GM18873 (cell line): ENCODE results near the gene GTF2IRD2.
"Not testable (repeated sequence)": the region's sequence is repeated elsewhere in the genome, so short reads cannot be mapped to it uniquely, and the experiment has no call there.

Experiments
- ATAC-seq: cut with Tn5 transposase; IDR thresholded peaks from one replicate; pipeline ENCODE4 v1.9.1; 2021; ENCODE audit warnings: mild to moderate bottlenecking, moderate library complexity, moderate number of reproducible peaks; ENCODE audit not compliant: unreplicated experiment, low FRiP score

Gene GTF2IRD2

DNA sequence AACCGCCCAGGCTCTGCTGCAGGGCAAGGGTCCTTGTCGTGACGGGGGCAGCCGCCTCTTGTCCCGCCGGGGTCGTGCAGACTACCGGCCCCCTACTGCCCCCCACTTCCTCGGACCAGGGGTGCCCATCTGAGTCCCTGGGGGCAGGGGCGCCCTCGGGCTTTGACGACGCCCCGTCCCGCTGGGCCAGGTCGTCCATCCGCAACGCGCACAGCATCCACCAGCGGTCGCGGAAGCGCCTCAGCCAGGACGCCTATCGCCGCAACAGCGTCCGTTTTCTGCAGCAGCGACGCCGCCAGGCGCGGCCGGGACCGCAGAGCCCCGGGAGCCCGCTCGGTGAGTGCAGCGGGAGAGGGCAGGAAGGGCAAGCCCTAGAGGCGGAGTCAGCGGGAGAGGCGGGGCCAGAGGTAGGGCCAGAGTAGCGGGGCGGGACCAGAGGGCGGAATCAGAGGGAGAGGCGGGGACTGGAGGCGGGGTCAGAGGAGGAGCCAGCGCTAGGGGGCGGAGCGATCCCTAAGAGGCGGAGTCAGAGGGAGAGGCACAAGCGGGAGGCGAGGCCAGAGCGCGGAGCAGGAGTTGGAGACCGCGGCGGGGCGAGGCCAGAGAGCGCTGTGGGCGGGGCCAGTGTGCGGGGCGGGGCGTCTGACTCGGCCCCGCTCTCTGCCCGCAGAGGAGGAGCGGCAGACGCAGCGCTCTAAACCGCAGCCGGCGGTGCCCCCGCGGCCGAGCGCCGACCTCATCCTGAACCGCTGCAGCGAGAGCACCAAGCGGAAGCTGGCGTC is 62.8 kb downstream of the GTF2IRD2 start:
- peak; percentile 80 for ATAC-seq

DNA sequence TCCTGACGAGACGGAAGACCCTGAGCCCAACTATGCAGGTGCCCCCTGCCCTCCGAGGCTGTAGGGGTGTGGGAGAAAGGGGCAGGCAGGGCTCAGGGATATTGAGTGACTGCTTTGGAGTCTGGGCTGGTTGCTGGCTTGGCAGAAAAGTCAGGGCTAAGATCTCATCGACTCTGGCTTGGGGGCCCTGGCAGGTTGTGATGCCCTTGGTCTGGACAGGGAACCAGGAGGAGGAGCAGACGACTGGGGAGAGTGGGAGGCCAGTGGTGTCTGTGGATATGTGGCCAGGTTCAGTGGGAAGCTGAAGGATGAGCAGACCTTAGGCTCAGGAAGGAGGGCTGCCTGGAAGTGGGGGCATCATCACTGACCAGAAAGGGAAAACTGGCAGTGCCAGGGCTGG is 67.8 kb downstream of the GTF2IRD2 start:
- not testable (repeated sequence) for ATAC-seq

DNA sequence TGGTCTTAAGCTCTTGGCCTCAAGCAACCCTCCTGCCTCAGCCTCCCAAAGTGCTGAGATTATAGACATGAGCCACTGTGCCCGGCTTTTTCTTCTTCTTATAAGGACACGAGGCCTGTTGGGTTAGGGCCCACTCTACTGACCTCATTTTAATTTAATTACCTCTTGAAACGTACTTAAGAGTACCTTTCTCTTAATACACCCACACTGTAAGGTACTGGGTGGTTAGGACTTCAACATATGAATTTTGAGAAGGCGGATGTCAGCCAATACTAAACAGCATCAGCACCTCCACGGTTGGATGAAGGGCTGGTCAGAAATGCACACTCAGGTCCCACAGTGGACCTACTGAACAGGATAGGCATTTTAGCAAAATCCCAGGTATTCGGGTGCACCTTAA is 69.7 kb downstream of the GTF2IRD2 start:
- ATAC-seq: not testable (repeated sequence)

DNA sequence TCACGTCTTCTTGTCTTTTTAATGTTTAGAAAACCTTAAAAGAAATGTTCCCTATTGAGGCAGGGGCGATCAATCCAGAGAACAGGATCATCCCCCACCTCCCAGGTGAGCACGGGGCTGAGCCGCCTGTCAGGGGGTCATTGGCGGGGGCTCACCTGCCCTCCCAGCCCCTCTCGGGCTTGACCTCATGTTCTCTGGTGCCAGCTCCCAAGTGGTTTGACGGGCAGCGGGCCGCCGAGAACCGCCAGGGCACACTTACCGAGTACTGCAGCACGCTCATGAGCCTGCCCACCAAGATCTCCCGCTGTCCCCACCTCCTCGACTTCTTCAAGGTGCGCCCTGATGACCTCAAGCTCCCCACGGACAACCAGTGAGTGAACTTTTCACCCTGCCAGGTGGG is 72.4 kb downstream of the GTF2IRD2 start:
- ATAC-seq: not testable (repeated sequence)

DNA sequence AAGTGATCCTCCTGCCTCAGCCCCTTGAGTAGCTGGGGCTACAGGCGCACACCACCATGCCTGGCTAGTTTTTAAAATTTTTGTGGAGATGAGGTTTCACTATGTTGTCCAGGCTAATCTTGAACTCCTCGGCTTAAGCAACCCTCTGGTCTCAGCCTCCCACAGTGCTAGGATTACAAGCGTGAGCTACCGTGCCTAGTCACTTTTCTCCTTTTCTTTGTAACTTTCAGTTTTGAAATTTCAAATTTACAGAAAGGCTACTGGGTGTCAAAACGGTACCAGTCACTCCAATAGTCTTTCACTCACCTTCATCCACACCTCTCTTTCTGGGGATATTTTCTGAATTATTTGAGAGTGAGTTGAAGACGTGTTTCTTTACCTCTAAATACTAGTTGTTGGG is 76.3 kb downstream of the GTF2IRD2 start:
- ATAC-seq: not testable (repeated sequence)

DNA sequence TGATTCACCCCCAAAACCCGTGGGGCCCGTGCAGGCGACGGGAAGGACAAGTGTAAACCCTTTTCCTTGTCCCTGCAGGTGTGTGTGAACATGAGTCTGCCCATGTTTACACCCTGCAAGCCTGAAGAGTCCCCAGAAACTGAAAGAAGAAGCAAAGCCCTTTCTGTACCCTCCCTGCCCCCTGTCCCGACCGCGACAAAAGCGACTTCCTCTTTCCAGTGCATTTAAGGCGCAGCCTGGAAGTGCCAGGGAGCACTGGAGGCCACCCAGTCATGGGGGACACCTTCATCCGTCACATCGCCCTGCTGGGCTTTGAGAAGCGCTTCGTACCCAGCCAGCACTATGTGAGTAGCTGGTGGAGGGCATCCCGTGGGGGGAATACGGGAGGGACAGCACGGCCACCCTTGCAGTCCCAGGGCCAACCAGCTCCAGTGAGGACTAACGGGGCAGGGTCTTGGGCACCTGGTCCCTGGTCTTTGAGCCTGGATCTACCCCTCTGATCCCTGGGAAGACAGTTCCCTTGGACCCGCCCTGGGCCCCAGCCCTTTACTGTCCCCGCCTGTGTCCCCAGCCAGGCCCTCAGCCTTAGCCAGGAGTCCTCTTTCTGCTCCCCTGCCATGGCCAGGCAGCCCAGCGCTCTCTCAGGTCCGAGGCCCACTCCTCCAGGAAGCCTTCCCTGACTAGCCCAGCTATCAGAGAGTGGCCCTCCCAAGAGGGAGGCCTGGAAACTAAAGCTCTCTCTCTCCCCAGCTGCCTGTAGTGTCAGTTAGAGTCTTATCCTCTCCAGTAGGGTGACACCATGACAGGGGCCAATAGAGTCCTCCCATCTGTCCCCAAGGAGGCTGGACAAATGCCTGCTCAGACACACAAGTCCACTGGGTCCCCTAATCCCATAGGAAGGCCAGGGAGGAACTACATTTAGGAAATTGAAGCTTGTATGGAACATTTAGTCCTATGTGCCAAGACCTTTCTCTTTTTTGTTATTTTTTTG is 77.3 kb downstream of the GTF2IRD2 start, which contains the start of gene NCF1:
Gene NCF1 (plus strand): TSS at position 252 of the 991 bp plus-strand sequence. CDS start 21 bp downstream, at position 273.
- peak; percentile 78 for ATAC-seq

GRCh38 chr7:74772093-74772492 is 79.3 kb downstream of the GTF2IRD2 start:
- not testable (repeated sequence) for ATAC-seq

DNA sequence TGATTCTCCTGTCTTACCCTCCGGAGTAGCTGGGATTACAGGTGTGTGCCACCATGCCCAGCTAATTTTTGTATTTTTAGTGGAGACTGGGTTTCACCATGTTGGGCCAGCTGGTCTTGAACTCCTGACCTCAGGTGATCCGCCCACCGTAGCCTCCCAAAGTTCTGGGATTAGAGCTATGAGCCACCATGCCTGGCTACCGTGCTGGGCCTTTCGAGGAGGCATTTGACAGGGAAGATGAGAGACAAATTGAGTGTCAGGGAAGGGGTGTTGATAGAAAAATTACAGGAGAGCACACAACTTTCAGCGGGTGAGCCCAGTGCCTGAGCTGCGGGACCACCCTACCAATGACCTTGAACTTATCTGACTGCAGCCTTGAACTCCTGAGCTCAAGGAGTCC is 81.3 kb downstream of the GTF2IRD2 start:
- not testable (repeated sequence) for ATAC-seq

DNA sequence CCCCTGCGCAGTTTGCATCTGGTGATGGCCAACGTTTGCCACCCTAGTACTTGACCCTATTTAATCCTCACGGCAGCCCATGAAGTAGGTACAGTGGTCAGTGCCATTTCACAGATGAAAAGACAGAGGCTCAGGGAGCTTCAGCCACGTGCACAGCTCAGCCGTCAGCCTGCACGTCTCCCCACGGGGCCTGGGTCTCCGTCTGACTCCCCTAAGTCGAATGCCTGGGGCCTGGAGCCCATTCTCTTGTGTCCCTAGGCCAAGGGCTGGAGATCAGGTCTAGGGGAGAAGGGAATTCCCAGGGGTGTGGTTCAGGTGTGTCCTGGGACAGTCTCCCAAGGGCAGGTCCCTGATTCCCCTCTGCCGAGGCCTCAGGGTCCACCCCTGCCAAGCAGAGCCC is 84.4 kb downstream of the GTF2IRD2 start:
- not testable (repeated sequence) for ATAC-seq

GRCh38 chr7:74766509-74766908 is 84.9 kb downstream of the GTF2IRD2 start:
- not testable (repeated sequence) for ATAC-seq

GRCh38 chr7:74765205-74765918 is 86.0 kb downstream of the GTF2IRD2 start:
- ATAC-seq: not testable (repeated sequence)

DNA sequence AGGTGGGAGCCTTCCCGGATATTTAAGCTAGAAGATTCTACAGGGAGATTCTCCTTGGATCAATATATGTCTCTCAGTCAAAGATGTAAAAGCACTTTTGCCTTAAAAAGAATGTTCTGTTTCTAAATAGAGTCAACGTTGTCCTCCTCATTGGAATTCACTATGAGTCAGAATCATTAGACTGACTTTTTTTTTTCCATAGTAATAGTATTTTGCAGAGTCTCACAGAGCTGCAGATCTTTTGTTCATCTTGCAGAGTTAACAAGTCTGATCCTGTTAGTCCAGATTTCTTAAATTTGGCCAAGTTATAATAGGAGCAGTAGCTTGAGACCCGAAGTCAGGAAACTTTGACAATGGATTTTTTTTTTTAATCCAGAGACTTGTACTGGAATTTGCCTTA is 92.4 kb downstream of the GTF2IRD2 start:
- not testable (repeated sequence) for ATAC-seq

GRCh38 chr7:74758268-74758667 is 93.1 kb downstream of the GTF2IRD2 start:
- not testable (repeated sequence) for ATAC-seq

DNA sequence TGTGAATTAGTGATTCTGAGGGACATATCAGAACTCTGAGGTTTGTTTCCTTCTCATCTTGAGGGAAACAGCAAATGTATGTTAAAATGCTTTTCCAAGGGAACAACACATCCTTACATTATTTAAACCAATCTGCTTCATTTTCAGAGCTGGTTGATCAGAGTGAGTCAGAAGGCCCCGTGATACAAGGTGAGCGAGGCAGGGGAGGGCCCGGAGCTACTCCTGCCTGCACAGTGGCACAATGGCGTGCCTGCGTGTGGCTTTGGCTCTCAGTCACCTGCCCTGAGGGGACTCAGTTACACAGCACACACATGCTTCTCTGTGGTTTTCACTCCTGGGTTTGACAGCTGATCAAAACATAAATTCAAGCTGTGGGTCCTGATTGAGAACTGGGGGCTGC is 94.7 kb downstream of the GTF2IRD2 start:
- ATAC-seq: not testable (repeated sequence)

- not testable (repeated sequence) for ATAC-seq
Observed at GRCh38 chr7:74753921-74754482, 97.4 kb downstream of the GTF2IRD2 start.
